AG09309 (cell line): ENCODE measurements around the gene IL1R2.
A peak's percentile ranks its signal among the peaks of the same experiment; 100 is the strongest.

Source experiments
- DNase-seq: peaks from one replicate; pipeline ENCODE4 v3.0.0-alpha.2; 2010; ENCODE audit warnings: low read depth
- H3K4me3 ChIP-seq: 2 replicates; pipeline ENCODE4 v1.5.1; 2011; ENCODE audit warnings: mild to moderate bottlenecking, low read depth, low read length, moderate library complexity; ENCODE audit not compliant: control insufficient read depth
- TF ChIP-seq, protein P1 (sequence below): IDR thresholded peaks from 2 replicates; pipeline ENCODE4 v1.5.1; 2011; ENCODE audit warnings: mild to moderate bottlenecking, low read depth, low read length, inconsistent platforms; ENCODE audit not compliant: insufficient read depth, control insufficient read depth; ENCODE audit errors: missing control alignments

The IL1R2 gene

DNA sequence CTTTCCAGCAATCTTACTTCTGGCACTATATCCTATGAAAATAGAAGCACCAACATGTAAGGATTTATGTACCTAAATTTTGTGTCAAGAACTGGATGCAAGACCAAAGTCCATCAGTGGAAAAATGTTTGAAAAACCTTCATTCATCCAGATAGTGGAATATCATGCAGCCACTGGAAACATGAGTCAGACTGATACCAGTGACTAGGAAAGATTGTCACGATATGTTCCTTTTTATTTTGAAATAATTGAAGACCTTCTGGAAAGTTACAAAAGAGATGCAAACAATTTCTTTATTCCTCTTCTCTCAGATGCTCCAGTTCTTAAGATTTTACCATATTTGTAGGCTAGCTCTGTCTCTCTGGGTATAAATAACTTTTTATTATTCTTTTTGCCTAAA lies 40.5 kb upstream of the IL1R2 start:
- DNase-seq = no peak
- H3K4me3 ChIP-seq = no peak overlapping the region
- TF ChIP-seq, protein P1, sequence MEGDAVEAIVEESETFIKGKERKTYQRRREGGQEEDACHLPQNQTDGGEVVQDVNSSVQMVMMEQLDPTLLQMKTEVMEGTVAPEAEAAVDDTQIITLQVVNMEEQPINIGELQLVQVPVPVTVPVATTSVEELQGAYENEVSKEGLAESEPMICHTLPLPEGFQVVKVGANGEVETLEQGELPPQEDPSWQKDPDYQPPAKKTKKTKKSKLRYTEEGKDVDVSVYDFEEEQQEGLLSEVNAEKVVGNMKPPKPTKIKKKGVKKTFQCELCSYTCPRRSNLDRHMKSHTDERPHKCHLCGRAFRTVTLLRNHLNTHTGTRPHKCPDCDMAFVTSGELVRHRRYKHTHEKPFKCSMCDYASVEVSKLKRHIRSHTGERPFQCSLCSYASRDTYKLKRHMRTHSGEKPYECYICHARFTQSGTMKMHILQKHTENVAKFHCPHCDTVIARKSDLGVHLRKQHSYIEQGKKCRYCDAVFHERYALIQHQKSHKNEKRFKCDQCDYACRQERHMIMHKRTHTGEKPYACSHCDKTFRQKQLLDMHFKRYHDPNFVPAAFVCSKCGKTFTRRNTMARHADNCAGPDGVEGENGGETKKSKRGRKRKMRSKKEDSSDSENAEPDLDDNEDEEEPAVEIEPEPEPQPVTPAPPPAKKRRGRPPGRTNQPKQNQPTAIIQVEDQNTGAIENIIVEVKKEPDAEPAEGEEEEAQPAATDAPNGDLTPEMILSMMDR = no peak

DNA sequence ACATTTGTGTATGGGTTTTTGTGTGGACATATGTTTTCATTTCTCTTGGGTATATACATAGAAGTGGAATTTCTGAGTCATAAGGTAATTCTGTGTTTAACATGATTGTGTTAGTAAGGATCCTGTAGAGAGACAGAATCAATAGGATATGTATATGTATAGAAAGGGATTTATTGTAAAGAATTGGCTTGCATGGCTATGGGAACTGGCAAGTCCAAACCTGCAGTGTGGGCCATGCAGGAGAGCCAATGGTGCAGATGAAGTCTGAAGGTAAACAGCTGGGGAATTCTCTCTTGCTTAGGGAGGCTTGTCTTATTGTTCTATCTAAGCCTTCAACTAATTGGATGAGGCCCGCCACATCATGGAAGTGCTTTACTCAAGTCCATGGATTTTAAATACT lies 39.2 kb upstream of the IL1R2 start:
- DNase-seq = no peak
- TF ChIP-seq, protein P1 = no peak
- H3K4me3 ChIP-seq = no peak overlapping the region

DNA sequence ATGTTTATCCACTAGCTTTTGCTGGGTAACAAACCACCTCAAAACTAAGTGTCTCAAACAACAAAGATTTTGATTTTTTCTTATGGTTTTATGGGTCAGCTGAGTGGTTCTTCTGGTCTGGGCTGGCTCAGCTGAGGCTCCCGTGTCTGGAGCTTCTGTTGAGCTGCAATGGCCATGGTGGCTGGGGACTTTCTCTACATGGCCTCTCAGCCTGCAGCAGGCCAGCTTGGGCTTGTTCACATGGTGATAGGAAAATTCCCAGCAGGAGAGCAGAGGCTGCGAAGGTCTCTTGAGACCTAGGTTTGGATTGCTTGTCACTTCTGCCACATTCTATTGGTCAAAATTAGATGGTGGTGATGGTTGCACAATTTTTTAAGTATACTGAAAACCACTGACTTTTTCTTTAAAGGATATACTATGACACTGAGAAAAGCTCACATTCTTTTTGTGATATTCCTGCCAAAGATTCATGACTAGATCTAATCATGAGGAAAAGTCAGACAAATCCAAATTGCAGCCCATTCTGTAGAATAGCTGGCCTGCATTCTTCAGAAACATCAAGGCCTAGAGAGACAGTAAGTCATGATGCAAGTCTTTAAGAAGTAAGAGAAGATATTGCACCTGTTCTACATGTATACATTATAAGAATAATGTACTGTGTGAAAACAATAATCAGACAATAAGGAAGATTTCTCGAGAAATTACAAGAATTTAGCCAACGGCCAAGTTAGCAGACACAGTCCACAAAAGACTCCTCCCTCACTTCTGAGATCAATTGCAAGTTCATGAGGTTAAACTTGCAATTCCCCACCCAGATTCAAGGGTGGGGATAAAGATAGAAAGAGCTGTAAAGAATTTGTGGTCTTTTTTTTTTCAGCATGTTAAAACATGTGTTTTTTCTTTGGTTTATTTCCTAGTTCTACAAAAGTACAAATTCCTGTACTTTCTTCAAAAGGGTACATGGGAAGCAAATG lies 35.0 kb upstream of the IL1R2 start:
- TF ChIP-seq, protein P1 = no peak
- H3K4me3 ChIP-seq = no peak overlapping the region
- no peak for DNase-seq

DNA sequence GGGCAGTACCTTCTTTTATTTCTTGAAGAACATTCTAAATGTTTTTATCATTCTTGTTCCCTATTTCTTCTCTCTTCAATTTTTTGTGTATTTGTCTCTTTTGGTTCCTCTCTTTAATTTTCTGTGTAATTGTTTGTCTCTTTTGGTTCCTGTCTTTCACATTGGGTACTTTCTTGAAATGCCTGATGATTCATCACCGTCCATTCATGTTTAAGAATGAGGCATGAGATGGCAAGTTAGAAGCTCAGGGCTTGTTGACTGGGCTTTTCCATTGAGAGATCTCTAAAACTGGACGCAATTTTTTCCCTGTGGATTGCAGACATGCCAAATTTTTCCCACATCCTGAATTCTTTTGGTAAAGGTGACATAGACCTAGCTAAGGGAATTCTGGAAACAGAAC lies 33.7 kb upstream of the IL1R2 start:
- no peak for DNase-seq
- no peak overlapping the region for H3K4me3 ChIP-seq
- TF ChIP-seq, protein P1 = no peak

DNA sequence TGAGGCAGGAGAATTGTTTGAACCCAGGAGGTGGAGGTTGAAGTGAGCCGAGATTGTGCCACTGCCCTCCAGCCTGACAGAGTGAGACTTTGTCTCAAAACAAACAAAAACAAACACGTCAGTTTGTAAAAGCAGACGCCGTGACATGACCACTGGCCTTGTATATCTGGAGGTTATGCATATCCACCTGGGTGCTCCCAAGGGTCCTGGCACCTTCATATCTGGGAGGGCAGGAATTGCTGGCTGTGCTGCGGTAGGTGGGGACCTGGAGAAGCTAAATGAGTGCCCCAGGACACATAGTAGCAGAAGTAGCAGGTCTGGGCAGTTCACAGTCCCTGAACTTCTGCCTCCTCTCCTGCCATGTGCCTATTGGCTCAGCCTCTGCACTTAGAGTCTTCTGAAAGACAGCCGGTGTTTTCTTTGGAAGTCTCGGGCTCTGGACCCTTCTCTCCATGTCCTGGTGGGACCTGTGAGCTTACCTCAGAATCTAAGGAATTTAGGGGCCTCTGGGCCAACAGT lies 30.9 kb upstream of the IL1R2 start:
- DNase-seq = no peak
- TF ChIP-seq, protein P1 = no peak
- no peak overlapping the region for H3K4me3 ChIP-seq

DNA sequence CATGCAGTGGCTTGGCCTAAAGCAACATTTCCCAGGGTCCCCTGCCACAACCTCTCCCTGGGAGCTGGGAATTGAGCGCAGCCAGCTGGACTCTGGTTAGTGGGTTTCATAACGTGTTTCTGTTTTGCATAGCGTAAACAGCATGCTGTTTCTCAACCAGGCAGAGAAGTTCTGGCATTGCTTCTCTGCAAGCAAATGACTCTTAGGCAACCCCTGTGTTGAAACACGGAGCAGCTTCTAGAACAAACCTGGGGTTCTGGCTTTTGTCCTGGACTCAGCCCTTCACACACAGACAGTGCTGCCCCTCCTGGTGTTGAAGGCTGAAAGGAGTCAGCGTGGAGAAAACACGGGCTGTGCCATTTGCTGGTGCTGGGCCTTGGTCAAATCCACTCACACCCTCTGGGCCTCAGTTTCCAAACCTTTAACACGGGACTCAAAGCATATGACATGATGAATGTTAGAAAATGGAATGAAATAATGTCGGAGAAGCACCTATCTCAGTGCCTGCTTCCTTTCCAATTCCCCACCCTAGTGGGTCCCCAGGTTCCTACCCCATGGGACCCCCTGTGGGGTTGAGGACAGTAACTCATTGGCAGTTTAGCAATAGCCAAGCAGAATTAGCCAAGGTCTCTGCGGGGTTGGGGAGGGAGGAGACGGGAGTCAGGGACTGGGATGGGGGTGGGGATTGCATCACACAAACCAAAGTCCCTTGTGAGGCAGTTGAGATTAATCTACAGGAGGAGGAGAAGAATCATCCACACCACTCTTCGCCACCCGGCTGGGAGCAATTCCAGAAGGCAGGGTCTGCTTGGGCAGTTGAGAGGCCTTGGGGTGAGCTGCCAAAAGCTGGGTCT lies 30.2 kb upstream of the IL1R2 start:
- TF ChIP-seq, protein P1 = peak; percentile 19
- no peak overlapping the region for H3K4me3 ChIP-seq
- peak; percentile 98 for DNase-seq
